NCI-H1092 treated with DMSO at 0.1 percent for 48 hours (cell line): ENCODE results near the gene FGF18.
A peak's percentile ranks its signal among the peaks of the same experiment; 100 is the strongest.
"Not testable (repeated sequence)": the region's sequence is repeated elsewhere in the genome, so short reads cannot be mapped to it uniquely, and the experiment has no call there.

Experiments
- DNase-seq: peaks from one replicate; lab custom pipeline; 2025; lab: John Stamatoyannopoulos, UW

FGF18 gene

DNA sequence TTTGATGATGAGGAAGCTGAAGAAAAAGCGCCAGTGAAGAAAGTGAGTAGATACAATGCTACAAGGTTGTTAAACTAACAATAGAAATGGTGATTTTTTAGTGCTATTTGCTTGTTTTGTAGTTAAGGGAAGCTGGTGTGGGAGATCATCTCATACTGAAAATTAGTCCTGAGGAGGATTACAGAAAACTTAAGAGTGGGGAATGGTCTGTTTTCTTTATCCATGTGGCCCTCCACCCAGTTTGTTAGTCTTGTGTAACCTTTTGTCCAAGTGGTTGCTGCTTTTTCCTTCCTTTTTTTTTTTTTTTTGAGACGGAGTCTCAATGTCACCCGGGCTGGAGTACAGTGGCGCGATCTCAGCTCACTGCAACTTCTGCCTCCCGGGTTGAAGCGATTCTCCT, 19.3 kb upstream of the FGF18 start:
- DNase-seq = no peak

DNA sequence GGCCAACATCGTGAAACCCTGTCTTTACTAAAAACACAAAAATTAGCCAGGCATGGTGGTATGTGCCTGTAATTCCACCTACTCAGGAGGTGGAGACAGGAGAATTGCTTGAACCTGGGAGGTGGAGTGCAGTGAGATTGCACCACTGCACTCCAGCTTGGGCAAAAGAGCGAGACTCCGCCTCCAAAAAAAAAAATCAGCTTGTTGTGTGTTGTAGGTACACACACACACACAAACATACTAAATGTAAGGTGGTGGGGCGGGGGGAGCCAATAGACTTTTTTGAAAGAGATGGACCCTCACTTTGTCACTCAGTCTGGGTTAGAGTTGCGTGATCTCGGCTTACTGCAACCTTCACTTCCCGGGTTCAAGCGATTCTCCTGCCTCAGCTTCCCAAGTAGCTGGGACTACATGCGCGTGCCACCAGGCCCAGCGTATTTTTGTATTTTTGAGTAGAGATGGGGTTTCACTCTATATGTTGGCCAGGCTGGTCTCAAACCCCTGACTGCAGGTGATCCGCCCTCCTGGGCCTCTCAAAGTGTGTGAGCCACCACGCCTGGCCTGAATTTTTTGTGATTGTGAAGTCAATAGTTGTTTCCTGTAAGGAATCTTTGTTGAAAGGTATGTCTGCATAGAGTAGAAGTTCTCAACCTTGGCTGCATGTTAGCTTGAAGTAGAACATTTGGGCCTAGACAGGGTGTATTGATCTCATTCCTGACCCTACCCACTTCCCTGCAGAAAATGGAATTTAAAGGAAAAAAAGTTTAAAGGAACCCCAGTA, 18.1 kb upstream of the FGF18 start:
- no peak for DNase-seq

DNA sequence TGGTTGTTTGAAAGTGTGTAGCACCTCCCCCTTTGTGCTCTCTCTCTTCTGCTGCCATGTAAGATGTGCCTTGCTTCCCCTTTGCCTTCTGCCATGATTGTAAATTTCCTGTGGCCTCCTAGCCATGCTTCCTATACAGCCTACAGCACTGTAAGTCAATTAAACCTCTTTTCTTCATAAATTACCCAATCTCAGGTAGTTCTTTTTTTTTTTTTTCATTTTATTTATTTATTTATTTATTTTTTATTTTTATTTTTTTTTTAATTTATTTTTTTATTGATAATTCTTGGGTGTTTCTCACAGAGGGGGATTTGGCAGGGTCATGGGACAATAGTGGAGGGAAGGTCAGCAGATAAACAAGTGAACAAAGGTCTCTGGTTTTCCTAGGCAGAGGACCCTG, 16.7 kb upstream of the FGF18 start:
- not testable (repeated sequence) for DNase-seq

DNA sequence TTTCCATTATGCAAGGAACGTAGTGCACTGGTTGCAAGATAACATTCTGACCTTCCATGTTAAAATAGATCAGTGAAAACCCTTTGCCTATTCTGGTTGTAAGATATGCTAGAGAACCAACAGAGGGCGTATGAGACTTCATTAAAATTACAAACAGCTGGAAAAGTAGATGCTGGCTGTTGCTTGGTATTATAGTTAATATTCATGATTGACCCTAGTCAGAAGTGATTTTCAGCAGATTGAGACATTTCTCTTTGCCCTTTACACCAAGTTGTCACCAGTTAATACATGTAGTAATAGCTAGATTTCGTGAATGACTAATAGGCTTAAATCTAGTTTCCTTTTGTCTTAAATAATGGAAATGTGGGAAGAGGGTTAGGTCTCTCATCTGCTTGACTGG, 13.8 kb upstream of the FGF18 start:
- no peak for DNase-seq

DNA sequence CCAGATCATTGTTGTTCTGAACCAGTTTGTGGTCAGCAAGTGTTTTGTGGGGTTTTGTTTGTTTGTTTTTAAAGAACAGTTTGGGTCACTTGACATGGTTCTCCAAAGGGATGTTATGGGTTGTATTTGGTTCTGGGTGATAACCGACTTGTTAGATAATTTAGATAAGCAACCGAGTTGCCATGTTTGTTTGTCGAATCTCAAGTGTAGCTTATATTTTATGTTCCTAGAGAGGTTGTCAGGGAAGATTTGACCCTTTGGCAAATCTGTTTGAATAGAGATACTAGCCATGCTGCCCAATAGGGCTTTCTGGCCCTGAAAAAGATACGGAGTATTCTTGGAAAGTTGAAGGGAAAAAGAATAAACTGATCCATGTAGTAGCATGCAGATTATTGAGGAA, 12.2 kb upstream of the FGF18 start:
- no peak for DNase-seq

DNA sequence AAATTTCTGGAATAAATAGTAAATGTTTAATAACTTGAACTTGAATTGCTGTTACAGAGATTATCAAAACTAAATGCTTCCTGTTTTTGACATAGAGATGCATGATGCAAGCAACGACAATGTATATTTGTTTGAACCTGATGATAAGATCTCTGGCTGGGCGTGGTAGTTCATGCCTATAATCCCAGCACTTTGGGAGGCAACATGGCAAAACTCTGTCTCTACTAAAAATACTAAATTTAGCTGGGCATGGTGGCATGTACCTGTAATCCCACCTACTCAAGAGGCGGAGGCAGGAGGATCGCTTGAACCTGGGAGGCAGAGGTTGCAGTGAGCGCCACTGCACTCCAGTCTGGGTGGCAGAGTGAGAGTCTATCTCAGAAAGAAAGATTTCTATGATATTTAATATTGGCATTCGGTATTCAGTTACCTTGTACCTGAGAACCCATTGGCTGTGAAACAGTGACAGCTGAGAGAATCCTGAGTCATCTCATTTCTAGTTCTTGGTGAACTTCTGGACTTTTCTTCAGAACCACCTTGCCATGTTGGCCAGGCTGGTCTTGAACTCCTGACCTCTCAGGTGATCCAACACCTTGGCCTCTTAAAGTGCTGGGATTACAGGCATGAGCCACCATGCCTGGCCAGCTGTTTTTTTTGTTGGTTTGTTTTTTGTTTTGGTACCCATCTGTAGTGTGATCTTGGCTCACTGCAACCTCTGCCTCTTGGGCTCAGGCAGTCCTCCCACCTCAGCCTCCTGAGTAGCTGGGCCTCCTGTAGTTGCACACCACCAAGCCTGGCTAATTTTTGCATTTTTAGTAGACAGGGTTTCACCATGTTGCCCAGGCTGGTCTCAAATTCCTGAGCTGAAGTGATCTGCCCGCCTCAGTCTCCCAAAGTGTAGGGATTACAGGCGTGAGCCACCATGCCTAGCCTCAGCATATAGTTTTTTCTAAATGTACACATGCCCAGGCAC, 10.0 kb upstream of the FGF18 start:
- no peak for DNase-seq

DNA sequence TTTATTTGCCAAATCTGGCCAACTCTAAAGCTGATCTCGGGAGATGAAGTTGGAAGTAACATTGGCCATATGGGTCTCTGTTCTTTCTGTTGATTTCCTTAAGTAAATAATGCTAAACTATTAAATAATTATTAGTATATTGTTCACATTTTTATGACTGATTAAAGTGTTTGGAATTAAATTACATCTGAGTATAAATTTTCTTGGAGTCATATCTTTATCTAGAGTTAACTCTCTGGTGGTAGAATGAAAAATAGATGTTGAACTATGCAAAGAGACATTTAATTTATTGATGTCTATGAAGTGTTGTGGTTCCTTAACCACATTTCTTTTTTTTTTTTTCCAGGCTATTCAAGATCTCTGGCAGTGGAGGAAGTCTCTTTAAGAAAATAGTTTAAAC, 9.3 kb upstream of the FGF18 start:
- DNase-seq = no peak

DNA sequence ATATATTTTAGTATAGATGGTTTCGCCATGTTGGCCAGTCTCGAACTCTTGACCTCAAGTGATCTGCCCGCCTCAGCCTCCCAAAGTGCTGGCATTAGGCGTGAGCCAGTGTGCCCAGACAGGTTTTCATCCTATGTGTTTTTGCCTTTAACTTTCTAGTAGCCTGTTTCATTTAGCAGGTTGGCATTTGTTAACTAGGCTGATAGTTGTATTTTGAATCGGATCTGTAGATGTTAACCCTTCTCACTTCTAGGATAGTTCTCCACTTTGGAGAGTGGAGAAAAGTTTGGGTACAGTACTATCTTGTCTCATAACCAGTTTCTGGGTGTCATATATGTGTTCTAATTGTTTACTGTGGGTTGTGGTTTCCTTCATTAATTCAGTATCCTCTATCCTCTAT, 7.3 kb upstream of the FGF18 start:
- DNase-seq = no peak

DNA sequence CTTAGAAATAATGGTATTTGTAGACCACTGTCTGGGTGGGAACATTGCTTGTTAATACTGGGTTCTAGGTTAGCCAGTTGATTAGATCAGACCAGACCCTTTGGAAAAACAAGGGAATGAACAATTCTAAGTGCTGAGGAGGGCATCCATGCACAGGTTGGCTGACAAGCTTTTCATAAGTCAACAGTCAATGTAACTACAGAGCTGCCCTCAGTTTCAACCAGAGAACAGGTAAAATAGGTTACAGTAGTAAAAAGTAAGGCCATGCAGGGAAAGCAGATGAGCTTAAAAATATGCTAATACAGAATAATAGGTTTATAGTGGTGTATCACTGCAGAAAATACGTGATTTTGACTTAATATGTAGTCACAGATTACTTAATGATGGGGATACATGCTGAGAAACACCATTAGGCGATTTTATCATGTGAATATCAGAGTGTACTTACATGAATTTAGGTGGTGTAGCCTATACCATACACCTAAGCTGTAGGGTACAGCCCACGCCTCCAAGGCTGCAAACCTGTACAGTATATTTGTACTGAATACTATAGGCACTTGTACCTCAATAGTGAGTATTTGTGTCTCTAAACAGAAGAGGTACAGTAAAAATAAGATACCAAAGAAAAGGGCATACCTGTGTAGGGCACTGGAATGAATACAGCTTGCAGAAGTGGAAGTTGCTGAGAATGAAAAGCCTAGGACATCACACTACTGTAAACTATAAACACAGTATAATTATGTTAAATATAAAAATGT, 6.1 kb upstream of the FGF18 start:
- DNase-seq = no peak

DNA sequence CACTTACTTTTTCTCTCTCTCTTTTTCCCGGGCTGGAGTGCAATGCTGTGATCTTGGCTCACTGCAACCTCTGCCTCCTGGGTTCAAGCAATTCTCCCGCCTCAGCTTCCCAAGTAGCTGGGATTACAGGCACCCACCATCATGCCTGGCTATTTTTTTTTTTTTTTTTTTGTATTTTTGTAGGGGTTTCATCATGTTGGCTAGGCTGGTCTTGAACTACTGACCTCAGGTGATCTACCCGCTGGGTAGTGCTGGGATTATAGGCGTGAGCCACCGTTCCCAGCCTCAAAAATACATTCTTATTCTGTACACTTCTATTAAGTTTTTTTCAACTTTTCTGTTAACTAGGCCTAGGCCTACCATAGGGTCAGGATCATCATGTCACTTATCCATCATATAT, 5.5 kb upstream of the FGF18 start:
- not testable (repeated sequence) for DNase-seq

DNA sequence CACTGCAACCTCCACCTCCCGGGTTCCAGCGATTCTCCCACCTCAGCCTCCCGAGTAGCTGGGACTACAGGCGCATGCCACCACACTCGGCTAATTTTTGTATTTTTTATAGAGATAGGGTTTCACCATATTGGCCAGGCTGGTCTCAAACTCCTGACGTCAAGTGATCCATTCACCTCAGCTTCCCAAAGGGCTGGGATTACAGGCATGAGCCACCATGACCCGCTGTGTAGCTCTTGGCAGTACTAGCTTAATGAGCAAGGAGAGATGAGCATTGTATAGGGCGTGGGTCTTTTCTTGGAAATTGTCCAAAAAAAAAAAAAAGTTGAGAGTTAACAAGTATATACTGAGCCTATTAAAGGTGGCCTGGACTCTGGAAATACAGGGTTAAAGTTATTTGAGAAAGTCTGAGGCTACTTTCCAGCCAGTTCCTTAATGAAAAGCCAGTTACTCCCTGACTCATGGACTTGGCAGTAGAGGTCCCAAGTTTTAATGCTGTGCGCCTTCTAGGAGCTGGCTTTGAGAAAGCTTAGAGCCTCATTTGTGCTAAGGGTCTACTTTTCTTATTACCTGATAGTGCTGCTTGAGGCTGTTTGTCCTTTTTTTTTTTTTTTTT, 4.2 kb upstream of the FGF18 start:
- no peak for DNase-seq

DNA sequence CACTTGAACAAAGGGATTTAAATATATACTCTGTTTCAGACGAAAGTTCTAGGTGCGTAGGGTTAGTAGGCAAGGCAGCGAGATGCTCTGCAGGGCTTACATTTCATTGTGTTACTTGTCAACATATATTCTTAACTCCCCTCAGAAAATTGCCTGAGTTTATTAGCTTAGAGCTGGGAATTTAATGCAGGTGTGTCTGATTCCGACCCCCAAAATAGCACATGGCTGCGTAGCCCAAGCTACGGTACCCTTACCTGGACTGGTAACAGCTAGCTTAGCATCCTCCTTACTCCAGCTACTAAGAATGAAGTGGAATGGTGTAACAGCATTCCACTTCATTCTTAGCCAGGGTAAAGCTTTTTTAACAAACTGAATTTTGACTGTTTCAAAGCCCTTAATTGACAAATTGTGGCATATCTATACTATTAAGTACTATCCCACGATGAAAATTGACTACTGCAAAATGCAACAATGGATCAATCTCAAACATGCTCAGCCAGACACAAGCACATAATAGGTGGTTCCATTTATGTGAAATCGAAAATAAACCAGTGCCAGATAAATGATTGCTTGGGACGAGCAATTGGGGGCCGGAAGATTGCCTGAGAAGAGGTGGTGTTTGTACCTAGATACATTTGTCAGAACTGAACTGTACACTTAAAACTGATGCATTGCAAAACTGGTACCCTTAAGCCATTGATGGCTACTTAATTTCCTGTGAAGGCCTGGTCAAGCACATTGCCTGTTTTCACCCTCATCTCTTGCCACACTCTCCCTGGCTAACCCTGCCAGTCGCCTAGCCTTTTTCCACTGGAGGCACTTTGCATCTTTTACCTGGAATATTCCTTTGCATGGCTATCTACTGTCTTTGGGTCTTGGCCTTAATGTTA, 3.0 kb upstream of the FGF18 start:
- DNase-seq = no peak

DNA sequence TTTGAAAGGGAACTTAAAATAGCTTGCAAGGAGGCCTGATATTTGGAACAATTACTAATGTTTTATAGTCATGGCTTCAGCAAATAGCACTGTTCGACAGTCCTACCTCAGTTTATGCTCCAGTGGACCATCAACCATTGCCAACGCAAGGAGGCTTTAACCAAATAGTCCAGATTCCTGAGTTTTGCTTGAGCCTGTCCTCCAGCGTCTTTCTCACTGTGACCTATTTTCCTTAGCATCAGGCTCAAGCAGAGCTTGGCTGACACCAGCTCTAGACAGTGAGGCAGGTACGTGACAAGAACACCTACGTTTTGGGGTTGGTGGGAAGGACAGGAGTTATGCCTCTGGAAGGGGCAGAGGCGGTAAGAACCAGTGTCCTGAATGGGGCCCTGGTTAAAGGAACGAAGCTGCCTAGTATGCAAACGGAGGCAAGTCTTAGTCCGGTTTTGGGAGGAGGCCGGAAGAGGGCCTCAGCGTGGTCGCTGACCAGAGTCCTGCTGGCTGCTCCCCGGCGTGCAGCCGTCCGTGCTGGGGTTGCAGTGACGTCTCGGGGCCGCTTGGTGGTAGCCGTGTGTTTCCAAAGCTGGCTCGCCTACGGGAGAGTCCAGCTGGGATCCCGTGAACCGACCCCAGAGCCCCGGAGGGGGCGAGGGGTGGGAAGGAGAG, 998 bp upstream of the FGF18 start:
- DNase-seq = peak; percentile 28

DNA sequence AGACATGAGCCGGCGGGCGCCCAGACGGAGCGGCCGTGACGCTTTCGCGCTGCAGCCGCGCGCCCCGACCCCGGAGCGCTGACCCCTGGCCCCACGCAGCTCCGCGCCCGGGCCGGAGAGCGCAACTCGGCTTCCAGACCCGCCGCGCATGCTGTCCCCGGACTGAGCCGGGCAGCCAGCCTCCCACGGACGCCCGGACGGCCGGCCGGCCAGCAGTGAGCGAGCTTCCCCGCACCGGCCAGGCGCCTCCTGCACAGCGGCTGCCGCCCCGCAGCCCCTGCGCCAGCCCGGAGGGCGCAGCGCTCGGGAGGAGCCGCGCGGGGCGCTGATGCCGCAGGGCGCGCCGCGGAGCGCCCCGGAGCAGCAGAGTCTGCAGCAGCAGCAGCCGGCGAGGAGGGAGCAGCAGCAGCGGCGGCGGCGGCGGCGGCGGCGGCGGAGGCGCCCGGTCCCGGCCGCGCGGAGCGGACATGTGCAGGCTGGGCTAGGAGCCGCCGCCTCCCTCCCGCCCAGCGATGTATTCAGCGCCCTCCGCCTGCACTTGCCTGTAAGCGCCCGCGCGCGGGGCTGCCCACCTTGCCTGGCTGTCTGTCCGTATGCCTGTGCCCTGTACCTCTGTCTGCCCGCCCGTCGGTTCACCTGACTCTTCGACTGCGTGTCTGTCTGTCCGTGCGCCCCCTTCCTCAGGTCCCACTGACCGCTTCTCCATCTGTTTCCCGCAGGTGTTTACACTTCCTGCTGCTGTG, 412 bp downstream of the FGF18 start:
- peak; percentile 14 for DNase-seq

DNA sequence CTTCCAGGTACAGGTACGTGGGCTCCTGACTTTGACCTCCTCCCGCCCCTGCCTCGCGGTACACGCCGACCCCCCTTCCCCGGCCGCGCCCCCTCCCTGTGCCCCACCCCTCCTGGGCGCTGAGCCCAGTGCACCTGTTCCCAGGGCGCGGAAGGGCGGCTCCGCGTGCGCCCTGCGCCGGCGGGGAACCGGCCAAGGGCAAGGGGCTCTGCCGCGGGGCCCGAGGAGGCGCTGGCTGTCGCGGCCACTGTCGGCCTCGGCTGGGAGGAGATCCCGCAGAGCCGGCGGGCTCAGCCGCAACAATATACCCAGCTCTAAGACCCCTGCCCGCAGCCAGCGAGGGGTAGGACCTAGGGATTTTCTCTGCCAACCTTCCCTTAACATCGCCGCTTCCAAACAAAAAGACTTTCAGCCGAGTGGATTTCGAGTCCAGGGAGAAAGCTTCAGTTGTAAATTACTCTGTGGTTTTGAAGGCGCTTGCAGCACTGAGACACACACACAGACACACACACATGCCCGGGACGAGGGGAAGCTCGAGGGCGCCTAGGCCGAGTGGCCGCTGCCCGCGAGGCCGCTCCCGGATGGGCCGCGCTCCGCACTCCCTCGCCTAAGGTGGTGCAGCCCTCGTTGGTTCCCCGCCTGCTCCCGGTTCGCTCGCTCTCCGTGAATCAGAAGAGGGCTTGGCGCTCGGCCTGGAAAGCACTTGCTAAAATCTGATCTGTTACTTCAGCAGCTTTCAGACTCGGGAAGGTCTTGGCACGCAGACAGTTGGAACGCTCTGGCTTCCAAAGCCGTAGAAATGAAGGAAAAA, 1.2 kb downstream of the FGF18 start:
- DNase-seq = peak; percentile 74

DNA sequence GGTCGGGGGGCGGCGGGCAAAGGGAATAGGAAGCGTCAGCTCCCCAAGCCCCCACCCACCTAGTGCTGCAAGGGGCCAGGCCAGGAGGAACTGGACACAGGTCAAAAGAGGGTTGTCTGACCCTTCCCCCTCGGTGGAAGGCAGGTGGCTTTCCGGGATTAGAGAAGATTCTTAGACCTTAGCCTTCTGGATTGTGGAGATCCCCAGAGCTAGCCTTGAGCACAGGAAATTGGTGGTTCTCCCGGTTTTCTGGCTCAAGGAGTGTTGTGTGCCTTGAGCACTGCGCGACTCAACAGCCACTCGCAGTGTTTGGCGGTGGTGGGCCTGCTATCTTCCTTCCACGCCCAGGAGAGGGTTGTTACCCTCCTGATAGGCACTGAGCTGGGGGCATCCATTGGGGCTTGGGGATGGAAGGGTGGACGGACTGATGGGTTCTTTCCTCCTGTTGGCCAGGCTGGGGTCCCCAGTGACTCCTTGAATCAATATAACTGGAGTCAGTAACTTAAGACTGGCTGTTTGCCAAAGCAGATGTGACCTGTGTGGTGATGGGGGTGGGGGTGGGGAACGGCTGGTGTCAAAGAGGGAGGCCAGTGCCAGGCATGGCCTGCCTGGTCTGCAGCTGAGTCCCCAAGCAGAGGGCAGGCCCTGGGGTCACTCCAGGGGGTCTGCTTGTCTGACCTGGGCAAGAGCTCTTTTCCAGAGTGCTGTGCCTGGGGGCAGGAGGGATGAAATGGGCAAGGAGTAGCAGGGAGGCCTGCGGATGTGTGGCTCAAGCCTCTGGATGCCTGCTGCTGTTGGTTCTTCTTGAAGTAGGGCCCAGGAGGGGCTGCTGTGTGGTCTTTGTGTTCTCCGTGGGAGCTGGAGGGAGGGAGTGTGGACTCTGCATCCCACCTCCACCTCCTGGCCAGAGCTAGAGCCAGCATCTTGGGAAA, 2.1 kb downstream of the FGF18 start:
- peak; percentile 14 for DNase-seq

DNA sequence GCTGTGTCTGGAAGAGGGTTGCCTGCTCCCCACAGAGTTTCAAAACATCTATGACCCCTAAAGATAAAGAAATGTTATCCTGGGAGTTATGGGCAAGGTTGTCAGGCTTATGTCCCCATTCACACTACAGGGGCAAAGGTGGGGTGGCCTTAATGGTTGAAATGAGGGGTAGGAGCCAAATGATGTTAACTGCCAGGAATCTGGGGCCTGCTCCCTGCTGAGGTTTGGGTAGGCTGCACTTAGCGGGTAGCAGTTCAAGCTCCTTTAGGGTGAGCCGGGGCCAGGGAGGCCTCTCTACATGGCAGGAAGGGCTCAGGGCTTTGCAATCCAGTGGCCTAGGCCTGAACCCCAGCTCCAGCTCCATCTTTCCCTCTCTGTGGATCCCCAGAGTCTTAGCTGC, 3.0 kb downstream of the FGF18 start:
- DNase-seq = no peak
